CD14-positive monocyte (primary cell): ENCODE results near the gene ITPA. TPM values are rescaled to one million over a fixed set of nuclear protein-coding genes. Genes with fewer than 3 reads are reported as not detected.

Source experiments
- DNase-seq, 3 donors: peaks; one replicate each; pipeline ENCODE4 v3.0.0-alpha.2; 2011 to 2022
- H2AFZ ChIP-seq: 2 replicates; pipeline ENCODE4 v1.6.0; 2012; ENCODE audit warnings: mild to moderate bottlenecking, low read depth, low read length, inconsistent platforms; ENCODE audit not compliant: insufficient read depth, poor library complexity, severe bottlenecking
- H3K27ac ChIP-seq, 2 donors: 1 replicate in 1 of 2; 2 replicates in 1 of 2; pipeline ENCODE4 v1.5.1; 2012 to 2013; ENCODE audit warnings: low read length in 2 of 2, control low read depth in 1 of 2, inconsistent platforms in 1 of 2, low read depth in 1 of 2, mild to moderate bottlenecking in 1 of 2
- H3K27me3 ChIP-seq, 2 donors: one replicate each; pipeline versions ENCODE4 v1.6.0 to v1.6.1; 2011 to 2013; ENCODE audit warnings: low read length in 2 of 2; ENCODE audit not compliant: control insufficient read depth in 2 of 2, insufficient read depth in 2 of 2
- H3K36me3 ChIP-seq, 2 donors: replicated peaks in 1 of 2; 1 replicate in 1 of 2; 2 replicates in 1 of 2; pipeline versions ENCODE4 v1.5.1 to v1.6.1; 2012 to 2013; ENCODE audit warnings: low read length in 2 of 2, control low read depth in 1 of 2, inconsistent platforms in 1 of 2, mild to moderate bottlenecking in 1 of 2; ENCODE audit not compliant: insufficient read depth in 2 of 2, control insufficient read depth in 1 of 2
- H3K4me1 ChIP-seq, 2 donors: 1 replicate in 1 of 2; 2 replicates in 1 of 2; pipeline versions ENCODE4 v1.5.1 to v1.6.1; 2012 to 2013; ENCODE audit warnings: low read length in 2 of 2, control low read depth in 1 of 2, inconsistent platforms in 1 of 2, mild to moderate bottlenecking in 1 of 2, moderate library complexity in 1 of 2; ENCODE audit not compliant: insufficient read depth in 2 of 2, control insufficient read depth in 1 of 2
- H3K4me2 ChIP-seq: replicated peaks from 2 replicates; pipeline ENCODE3; 2012; ENCODE audit warnings: low read length, moderate library complexity, mild to moderate bottlenecking; ENCODE audit not compliant: poor library complexity, severe bottlenecking; ENCODE audit errors: extremely low read depth
- H3K4me3 ChIP-seq, 3 experiments: fragments of 200-600 bp in 1 of 3; sonication (generic) in 1 of 3; replicated peaks in 1 of 3; 1 replicate in 2 of 3; 2 replicates in 1 of 3; pipeline ENCODE4 v1.5.1; 2011 to 2013; ENCODE audit warnings: low read length in 3 of 3, mild to moderate bottlenecking in 3 of 3, control low read depth in 2 of 3, low read depth in 2 of 3, inconsistent platforms in 1 of 3, moderate library complexity in 1 of 3
- H3K79me2 ChIP-seq: 2 replicates; pipeline ENCODE4 v1.6.0; 2012; ENCODE audit warnings: mild to moderate bottlenecking, control low read depth, inconsistent platforms, low read length, moderate library complexity; ENCODE audit not compliant: insufficient read depth
- H3K9ac ChIP-seq: 2 replicates; pipeline ENCODE4 v1.6.0; 2017; ENCODE audit warnings: low read length, mild to moderate bottlenecking; ENCODE audit not compliant: insufficient read depth, poor library complexity, severe bottlenecking
- H3K9me3 ChIP-seq, 2 donors: replicated peaks in 1 of 2; 1 replicate in 1 of 2; 2 replicates in 1 of 2; pipeline versions ENCODE4 v1.5.1 to v1.6.1; 2012 to 2013; ENCODE audit warnings: low read length in 2 of 2, control low read depth in 1 of 2; ENCODE audit not compliant: control insufficient read depth in 1 of 2, insufficient read depth in 1 of 2
- H4K20me1 ChIP-seq: 2 replicates; pipeline ENCODE4 v1.6.0; 2012; ENCODE audit warnings: mild to moderate bottlenecking, low read length, control low read depth, moderate library complexity; ENCODE audit not compliant: insufficient read depth
- H3K27ac Mint-ChIP-seq, 7 donors: one replicate each; pipeline ENCODE4 v1.8.0; 2020; ENCODE audit warnings: mild to moderate bottlenecking in 7 of 7, mixed read lengths in 7 of 7, moderate library complexity in 6 of 7, inconsistent platforms in 2 of 7
- H3K27me3 Mint-ChIP-seq, 3 donors: one replicate each; pipeline ENCODE4 v1.8.0; 2021 to 2022; ENCODE audit warnings: low read depth in 3 of 3, mild to moderate bottlenecking in 3 of 3, mixed read lengths in 3 of 3, moderate library complexity in 3 of 3, inconsistent platforms in 1 of 3
- H3K36me3 Mint-ChIP-seq, 2 donors: one replicate each; pipeline ENCODE4 v1.8.0; 2020; ENCODE audit warnings: mixed read lengths in 2 of 2, inconsistent platforms in 1 of 2, mild to moderate bottlenecking in 1 of 2
- H3K4me1 Mint-ChIP-seq: one replicate; pipeline ENCODE4 v1.8.0; 2020; ENCODE audit warnings: mild to moderate bottlenecking, mixed read lengths
- H3K4me3 Mint-ChIP-seq, 2 donors: one replicate each; pipeline ENCODE4 v1.8.0; 2020; ENCODE audit warnings: mild to moderate bottlenecking in 2 of 2, mixed read lengths in 2 of 2, moderate library complexity in 1 of 2
- H3K9me3 Mint-ChIP-seq, 7 donors: one replicate each; pipeline ENCODE4 v1.8.0; 2020 to 2022; ENCODE audit warnings: mixed read lengths in 7 of 7, mild to moderate bottlenecking in 6 of 7, moderate library complexity in 6 of 7, inconsistent platforms in 2 of 7
- CTCF ChIP-seq: fragments of 200-600 bp; IDR thresholded peaks from one replicate; pipeline ENCODE4 v1.8.0; 2022; ENCODE audit warnings: antibody characterized with exemption, mild to moderate bottlenecking
- WGBS: methylation state at CpG from one replicate; pipeline ENCODE4 v1.1.5; 2013; ENCODE audit warnings: missing lambda C conversion rate; ENCODE audit not compliant: insufficient coverage; 5-methylcytosine and 5-hydroxymethylcytosine counted together
- intact Hi-C, 2 donors: fragments of 100-400 bp; cut with micrococcal nuclease; formaldehyde crosslinking; loops; one replicate each; pipeline versions ENCODE4 v1.15.0 to v1.15.1; 2023
- polyA plus RNA-seq, 3 donors: library from polyadenylated mRNA; depleted of rRNA in 1 of 3; unstranded in 2 of 3; stranded (reverse) in 1 of 3; fragments of 300-500 nt in 2 of 3; fragments of >200 nt in 1 of 3; fragmentation: Illumina TruSeq in 2 of 3; gene quantifications; 1 replicate in 2 of 3; 2 replicates in 1 of 3; pipeline ENCODE4 v1.2.3, GENCODE V29; 2012 to 2021

The ITPA gene
- polyA plus RNA-seq, 3 donors, result 39.5 to 62.8 (median 57.0) TPM

GRCh38 chr20:3190681-3191111 is 18.6 kb upstream of the ITPA start:
- intact Hi-C loops, result no loop called here
- H3K4me1 Mint-ChIP-seq, result no peaks in the 10 kb centered on the region
- no peak overlapping the region for H3K4me3 ChIP-seq
- no peak overlapping the region for H3K4me3 Mint-ChIP-seq
- H2AFZ ChIP-seq, result no peak overlapping the region
- no peaks in the 10 kb centered on the region for H3K79me2 ChIP-seq
- 96% methylated on average over 13 of the region's 14 CpGs for WGBS
- H3K36me3 ChIP-seq, result peaks cover 65 to 70% of the 10 kb centered on the region in 2 donors
- H3K9me3 Mint-ChIP-seq, result no peaks in the 10 kb centered on the region
- peaks cover 0 to 2% (median 1%) of the 10 kb centered on the region in 3 donors for H3K27me3 Mint-ChIP-seq
- no peak for DNase-seq
- H3K36me3 Mint-ChIP-seq, result peaks cover 58 to 76% of the 10 kb centered on the region in 2 donors
- H3K4me1 ChIP-seq, result no peaks in the 10 kb centered on the region
- TF ChIP-seq CTCF, result no peak
- H3K27me3 ChIP-seq, result no peaks in the 10 kb centered on the region
- no peak overlapping the region for H3K4me2 ChIP-seq
- no peak overlapping the region for H3K9ac ChIP-seq
- no peak overlapping the region for H3K27ac Mint-ChIP-seq
- no peaks in the 10 kb centered on the region for H3K9me3 ChIP-seq
- H4K20me1 ChIP-seq, result no peaks in the 10 kb centered on the region
- no peak overlapping the region for H3K27ac ChIP-seq

- Mint-ChIP-seq H3K9me3 (no peaks in the 10 kb centered on the region), H3K4me1 (no peaks in the 10 kb centered on the region), H3K4me3 (no peak overlapping the region), H3K27ac (peak overlapping the region in 1 of 7 donors; percentile 45), H3K27me3 (peaks cover 0 to 1% (median 0%) of the 10 kb centered on the region in 3 donors), H3K36me3 (peaks cover 72 to 91% of the 10 kb centered on the region in 2 donors)
- Histone ChIP-seq H3K9me3 (no peaks in the 10 kb centered on the region), H3K4me1 (no peaks in the 10 kb centered on the region), H3K27me3 (no peaks in the 10 kb centered on the region), H3K4me2 (no peak overlapping the region), H3K79me2 (no peaks in the 10 kb centered on the region), H3K4me3 (no peak overlapping the region), H3K27ac (no peak overlapping the region), H3K9ac (no peak overlapping the region), H4K20me1 (no peaks in the 10 kb centered on the region), H3K36me3 (peaks cover 77 to 86% of the 10 kb centered on the region in 2 donors), H2AFZ (no peak overlapping the region)
- TF ChIP-seq CTCF, result no peak
- intact Hi-C loops, result no loop called here
- no peak for DNase-seq
- WGBS, result over 99% methylated on average over 16 of the region's 18 CpGs
These were observed 16.9 kb upstream of the ITPA start for GRCh38 chr20:3192226-3193015.
